Right atrium auricular region (tissue), 2 donors: ENCODE data around the gene GRM8. TPM values are rescaled to one million over a fixed set of nuclear protein-coding genes. Genes with fewer than 3 reads are reported as not detected.
A peak's percentile ranks its signal among the peaks of the same experiment; 100 is the strongest.

ENCODE experiments used
- DNase-seq: peaks from one replicate; pipeline ENCODE4 v3.0.0-alpha.2; 2019; ENCODE audit warnings: low spot score
- H3K27ac ChIP-seq, 2 donors: fragments of 200-600 bp; sonication (generic); 1 replicate in 1 of 2; 2 replicates in 1 of 2; pipeline ENCODE4 v1.5.1; 2016 to 2019
- H3K27me3 ChIP-seq, 2 donors: fragments of 200-600 bp; sonication (generic); one replicate each; pipeline versions ENCODE4 v1.5.1 to v1.6.0; 2017 to 2019
- H3K36me3 ChIP-seq: fragments of 200-600 bp; sonication (generic); one replicate; pipeline ENCODE4 v1.5.1; 2016
- H3K4me1 ChIP-seq, 2 donors: fragments of 200-600 bp; sonication (generic); one replicate each; pipeline versions ENCODE4 v1.5.1 to v1.6.0; 2017 to 2019
- H3K4me3 ChIP-seq, 2 donors: fragments of 200-600 bp; sonication (generic); 1 replicate in 1 of 2; 2 replicates in 1 of 2; pipeline ENCODE4 v1.5.1; 2017 to 2019; ENCODE audit warnings: mild to moderate bottlenecking in 1 of 2, moderate library complexity in 1 of 2
- H3K9me3 ChIP-seq, 2 donors: fragments of 200-600 bp; sonication (generic); one replicate each; pipeline ENCODE4 v1.5.1; 2019
- CTCF ChIP-seq, 2 donors: fragments of 200-600 bp; sonication (generic); IDR thresholded peaks; one replicate each; pipeline ENCODE4 v1.5.1; 2019; ENCODE audit warnings: antibody characterized with exemption in 2 of 2
- total RNA-seq, 2 donors: library from RNA; depleted of rRNA; stranded (reverse); fragments of >200 nt; gene quantifications; one replicate each; pipeline ENCODE4 v1.1.0, GENCODE V29; 2016

Gene GRM8
- total RNA-seq, 2 donors from 2014 or later = not detected

GRCh38 chr7:126499481-126499880, 753.3 kb downstream of the GRM8 start:
- H3K4me1 ChIP-seq = peaks cover 0 to 7% of the 10 kb centered on the region in 2 donors
- no peak for TF ChIP-seq CTCF (IDR thresholded peaks at IDR 0.05)
- no peaks in the 10 kb centered on the region for H3K27me3 ChIP-seq
- H3K27ac ChIP-seq = no peak overlapping the region
- H3K4me3 ChIP-seq = no peak overlapping the region
- no peaks in the 10 kb centered on the region for H3K36me3 ChIP-seq
- no peaks in the 10 kb centered on the region for H3K9me3 ChIP-seq
- DNase-seq = no peak

- no peak overlapping the region for H3K4me3 ChIP-seq
- H3K36me3 ChIP-seq = no peaks in the 10 kb centered on the region
- no peak overlapping the region for H3K27ac ChIP-seq
- H3K4me1 ChIP-seq = peaks cover 0 to 7% of the 10 kb centered on the region in 2 donors
- H3K27me3 ChIP-seq = no peaks in the 10 kb centered on the region
- no peak for DNase-seq
- no peak for TF ChIP-seq CTCF (IDR thresholded peaks at IDR 0.05)
- H3K9me3 ChIP-seq = no peaks in the 10 kb centered on the region
Observed at GRCh38 chr7:126495733-126496132, 757.0 kb downstream of the GRM8 start.

- Histone ChIP-seq H3K36me3 (no peaks in the 10 kb centered on the region), H3K9me3 (no peaks in the 10 kb centered on the region), H3K4me3 (no peak overlapping the region), H3K27me3 (no peaks in the 10 kb centered on the region), H3K27ac (peak overlapping the region in 1 of 2 donors; percentile 3), H3K4me1 (peaks cover 0 to 7% of the 10 kb centered on the region in 2 donors)
- no peak for DNase-seq
- TF ChIP-seq CTCF (IDR thresholded peaks at IDR 0.05) = no peak
Observed at GRCh38 chr7:126495001-126495400, 757.7 kb downstream of the GRM8 start.

- no peaks in the 10 kb centered on the region for H3K9me3 ChIP-seq
Observed at GRCh38 chr7:126493801-126494200, 758.9 kb downstream of the GRM8 start.

GRCh38 chr7:126489874-126490273, 762.9 kb downstream of the GRM8 start:
- Histone ChIP-seq H3K27ac (no peak overlapping the region), H3K4me1 (no peaks in the 10 kb centered on the region), H3K36me3 (no peaks in the 10 kb centered on the region), H3K9me3 (no peaks in the 10 kb centered on the region), H3K27me3 (no peaks in the 10 kb centered on the region), H3K4me3 (no peak overlapping the region)
- DNase-seq = no peak
- TF ChIP-seq CTCF (IDR thresholded peaks at IDR 0.05) = no peak

More at GRCh38 chr7:126493801-126494200, 758.9 kb downstream of the GRM8 start:
- no peak for TF ChIP-seq CTCF (IDR thresholded peaks at IDR 0.05)
- no peak overlapping the region for H3K27ac ChIP-seq
- no peaks in the 10 kb centered on the region for H3K36me3 ChIP-seq
- no peak for DNase-seq
- H3K4me1 ChIP-seq = peaks cover 0 to 7% of the 10 kb centered on the region in 2 donors
- H3K4me3 ChIP-seq = no peak overlapping the region
- H3K27me3 ChIP-seq = no peaks in the 10 kb centered on the region

GRCh38 chr7:126487728-126488442, 764.9 kb downstream of the GRM8 start:
- Histone ChIP-seq H3K9me3 (no peaks in the 10 kb centered on the region), H3K4me1 (no peaks in the 10 kb centered on the region), H3K4me3 (no peak overlapping the region), H3K27ac (no peak overlapping the region), H3K27me3 (no peaks in the 10 kb centered on the region), H3K36me3 (no peaks in the 10 kb centered on the region)
- DNase-seq = no peak
- no peak for TF ChIP-seq CTCF (IDR thresholded peaks at IDR 0.05)
